K562 (cell line): Measurements from ENCODE around the gene MPRIP. TPM values are rescaled to one million over a fixed set of nuclear protein-coding genes. Genes with fewer than 3 reads are reported as not detected.

Experiments used
- ATAC-seq: fragments of 200-7000 bp; cut with Tn5 transposase; 3 replicates; pipeline ENCODE4 v1.9.1; 2020; ENCODE audit warnings: moderate library complexity
- BruUV-seq: library from RNA; stranded (reverse); fragments of 400-500 nt; replicated peaks from 2 replicates; lab custom pipeline; 2021; lab: Mats Ljungman, UMichigan
- CTCF ChIA-PET: fragments of 300-600 bp; formaldehyde crosslinking; extraction: SDS; loops from one replicate; lab custom pipeline; 2021; ENCODE audit warnings: low intra/inter-chr PET ratio; lab: Yijun Ruan, JAX
- POLR2A ChIA-PET: fragments of 300-600, 350-650 bp; sonication (Branson Sonifier 250); formaldehyde crosslinking; extraction: SDS; loops from one replicate; lab custom pipeline; 2021; ENCODE audit warnings: antibody characterized with exemption, inconsistent platforms; lab: Yijun Ruan, JAX
- DNase-seq, 4 experiments: peaks; one replicate each; pipeline versions ENCODE4 v3.0.0 to v3.0.0-alpha.2; 2011 to 2018; ENCODE audit warnings: low spot score in 3 of 4, mixed read lengths in 3 of 4; ENCODE audit errors: extremely low read depth in 1 of 4
- FAIRE-seq: peaks from 2 replicates; lab custom pipeline; 2011; peaks lifted over from hg19 to GRCh38; lab: Jason Lieb, UNC
- H2AFZ ChIP-seq: 2 replicates; pipeline ENCODE4 v1.6.0; 2011; ENCODE audit warnings: low read depth, low read length, control low read depth, inconsistent platforms
- H3K27ac ChIP-seq: fragments of 200-600 bp; 3 replicates; pipeline ENCODE4 v1.8.0; 2011; ENCODE audit warnings: low read depth, mild to moderate bottlenecking, control low read depth, inconsistent platforms, low read length, moderate library complexity, mixed read lengths; ENCODE audit errors: extremely low read depth
- H3K27me3 ChIP-seq, 2 experiments: fragments of 300-600 bp in 1 of 2; 2 replicates in 1 of 2; 3 replicates in 1 of 2; pipeline versions ENCODE4 v1.6.0 to v1.8.0; 2011; ENCODE audit warnings: inconsistent platforms in 2 of 2, low read length in 2 of 2, mild to moderate bottlenecking in 1 of 2, mixed read lengths in 1 of 2, moderate library complexity in 1 of 2; ENCODE audit not compliant: control insufficient read depth in 2 of 2, insufficient read depth in 2 of 2
- H3K36me3 ChIP-seq: fragments of 300-600 bp; 3 replicates; pipeline ENCODE4 v1.8.0; 2011; ENCODE audit warnings: mild to moderate bottlenecking, low read length, inconsistent platforms; ENCODE audit not compliant: control insufficient read depth, insufficient read depth
- H3K4me1 ChIP-seq, 2 experiments: fragments of 200-600 bp in 1 of 2; replicated peaks in 1 of 2; 2 replicates in 1 of 2; 3 replicates in 1 of 2; pipeline versions ENCODE4 v1.5.1 to v1.8.0; 2011; ENCODE audit warnings: inconsistent platforms in 2 of 2, low read length in 2 of 2, mild to moderate bottlenecking in 1 of 2, mixed read lengths in 1 of 2, moderate library complexity in 1 of 2; ENCODE audit not compliant: control insufficient read depth in 2 of 2, insufficient read depth in 2 of 2
- H3K4me2 ChIP-seq: 2 replicates; pipeline ENCODE4 v1.6.1; 2011; ENCODE audit warnings: low read length, control low read depth, inconsistent platforms, mixed read lengths; ENCODE audit not compliant: insufficient read depth
- H3K4me3 ChIP-seq: fragments of 200-600 bp; sonication (generic), shearing (Covaris generic); 2 replicates; pipeline ENCODE4 v1.5.1; 2016; ENCODE audit warnings: control low read depth, inconsistent platforms
- H3K79me2 ChIP-seq: fragments of 200-600 bp; 3 replicates; pipeline ENCODE4 v1.8.0; 2011; ENCODE audit warnings: low read length, inconsistent platforms; ENCODE audit not compliant: control insufficient read depth, insufficient read depth
- H3K9ac ChIP-seq, 2 experiments: 2 replicates each; pipeline versions ENCODE4 v1.6.0 to v1.6.1; 2011; ENCODE audit warnings: low read depth in 2 of 2, low read length in 2 of 2, control low read depth in 1 of 2, inconsistent platforms in 1 of 2, mild to moderate bottlenecking in 1 of 2, mixed read lengths in 1 of 2; ENCODE audit not compliant: insufficient read depth in 1 of 2
- H3K9me1 ChIP-seq: one replicate; pipeline ENCODE4 v1.6.0; 2011; ENCODE audit warnings: inconsistent platforms, mild to moderate bottlenecking, low read length, moderate library complexity; ENCODE audit not compliant: control insufficient read depth, insufficient read depth
- H3K9me3 ChIP-seq: replicated peaks from 2 replicates; pipeline ENCODE4 v1.5.1; 2011; ENCODE audit warnings: low read depth, low read length, inconsistent platforms; ENCODE audit not compliant: control insufficient read depth, insufficient read depth
- H4K20me1 ChIP-seq: replicated peaks from 2 replicates; pipeline ENCODE4 v1.6.1; 2011; ENCODE audit warnings: low read length, inconsistent platforms, mixed read lengths; ENCODE audit not compliant: control insufficient read depth, insufficient read depth
- HCFC1 ChIP-seq: IDR thresholded peaks from 2 replicates; pipeline ENCODE4 v1.6.1; 2012; ENCODE audit warnings: low read depth, low read length, improper control_type of control experiment
- KLF16 ChIP-seq: IDR thresholded peaks from 2 replicates; pipeline ENCODE4 v1.6.1; 2016; ENCODE audit warnings: antibody characterized with exemption
- MECOM ChIP-seq: fragments of 250-450 bp; sonication (Bioruptor Pico); IDR thresholded peaks from 2 replicates; pipeline ENCODE4 v1.8.0; 2022; ENCODE audit warnings: inconsistent platforms
- SMAD1 ChIP-seq: fragments of 150-350 bp; IDR thresholded peaks from 2 replicates; pipeline ENCODE4 v1.6.1; 2014; ENCODE audit warnings: low read length, low read depth; ENCODE audit not compliant: partially characterized antibody
- SREBF2 ChIP-seq: sonication (generic); formaldehyde crosslinking; IDR thresholded peaks from 2 replicates; pipeline ENCODE4 v1.4.0; 2020; ENCODE audit warnings: mild to moderate bottlenecking, missing genetic modification reagents
- ZC3H8 ChIP-seq: fragments of 450-650 bp; IDR thresholded peaks from 2 replicates; pipeline ENCODE4 v1.6.1; 2017
- ZNF75A ChIP-seq: fragments of 450-650 bp; formaldehyde crosslinking; IDR thresholded peaks from 2 replicates; pipeline ENCODE4 v1.4.0; 2020; ENCODE audit warnings: mild to moderate bottlenecking
- WGBS: fragments of 100-300 bp; shearing (Covaris generic); methylation state at CpG from one replicate; pipeline ENCODE4 v1.1.6; 2016; ENCODE audit warnings: low coverage, mixed read lengths; ENCODE audit not compliant: insufficient coverage; ENCODE audit errors: missing lambda C conversion rate; 5-methylcytosine and 5-hydroxymethylcytosine counted together
- in situ Hi-C: fragments of 300-500 bp; cut with MboI; formaldehyde crosslinking; loops from 4 replicates; pipeline ENCODE4 v1.15.0; 2018; ENCODE audit warnings: inconsistent platforms, mixed read lengths
- intact Hi-C: fragments of 100-400 bp; cut with micrococcal nuclease; formaldehyde crosslinking; loops from 2 replicates; pipeline ENCODE4 v1.14.2; 2022
- polyA plus RNA-seq, 8 experiments: library from polyadenylated mRNA; depleted of rRNA in 4 of 8; stranded (reverse) in 5 of 8; unstranded in 3 of 8; fragments of >200 nt; fragmentation: Nextera tagmentation in 2 of 8; fragmentation: Illumina TruSeq in 1 of 8; extraction: Ambion mirVana in 2 of 8; extraction: Trizol in 1 of 8; gene quantifications; 2 replicates each; pipeline versions ENCODE4 v1.2.1 to v1.2.3, GENCODE V29; 2011 to 2014; ENCODE audit warnings: inconsistent platforms in 1 of 8, missing spikeins in 1 of 8
- total RNA-seq, 7 experiments: library from RNA; depleted of rRNA in 6 of 7; stranded (reverse); fragments of >200 nt in 6 of 7; fragmentation: Illumina TruSeq in 2 of 7; extraction: Trizol in 2 of 7; gene quantifications; 2 replicates each; pipeline versions ENCODE4 v1.2.1 to v1.2.3, GENCODE V29; 2011 to 2021; ENCODE audit warnings: low replicate concordance in 1 of 7
- TF ChIP-seq, protein P1 (sequence below): sonication (generic); formaldehyde crosslinking; IDR thresholded peaks from 2 replicates; pipeline ENCODE4 v1.5.0; 2020; ENCODE audit warnings: missing genetic modification reagents

The MPRIP gene
- total and polyA plus RNA-seq, 9 of the 15 experiments (the other 6 are each of a cell fraction or from before 2014, with no cell fraction given): 10.0 to 72.6 (median 30.1) TPM

DNA sequence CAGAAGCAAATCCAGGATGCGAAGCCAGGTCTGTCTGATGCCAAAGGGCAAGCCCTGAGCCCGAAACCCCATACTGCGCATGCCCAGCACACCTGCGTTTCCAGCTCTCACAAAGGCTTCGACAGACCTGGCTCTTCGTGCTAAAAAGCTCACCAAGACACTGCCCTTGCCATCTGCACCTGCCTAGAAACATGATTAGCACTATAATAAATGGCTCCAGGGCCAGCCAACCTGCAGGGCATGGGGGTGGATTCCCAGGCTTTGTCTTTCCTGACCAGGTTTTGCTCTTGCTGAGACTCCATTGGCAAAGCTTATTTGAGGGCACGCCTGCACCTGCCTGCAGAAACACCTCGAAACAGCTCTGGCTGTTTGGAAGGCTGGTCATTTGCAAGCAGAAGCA, 178.3 kb downstream of the MPRIP start (continued):
- TF ChIP-seq HCFC1 (no peak), MECOM (CRISPR knock-in tag) (no peak), SREBF2 (CRISPR knock-in tag) (no peak), SMAD1 (no peak)
- TF ChIP-seq, protein P1, sequence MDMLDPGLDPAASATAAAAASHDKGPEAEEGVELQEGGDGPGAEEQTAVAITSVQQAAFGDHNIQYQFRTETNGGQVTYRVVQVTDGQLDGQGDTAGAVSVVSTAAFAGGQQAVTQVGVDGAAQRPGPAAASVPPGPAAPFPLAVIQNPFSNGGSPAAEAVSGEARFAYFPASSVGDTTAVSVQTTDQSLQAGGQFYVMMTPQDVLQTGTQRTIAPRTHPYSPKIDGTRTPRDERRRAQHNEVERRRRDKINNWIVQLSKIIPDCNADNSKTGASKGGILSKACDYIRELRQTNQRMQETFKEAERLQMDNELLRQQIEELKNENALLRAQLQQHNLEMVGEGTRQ (CRISPR knock-in tag): no peak
- TF ChIP-seq, all 486 proteins: peak for 0

DNA sequence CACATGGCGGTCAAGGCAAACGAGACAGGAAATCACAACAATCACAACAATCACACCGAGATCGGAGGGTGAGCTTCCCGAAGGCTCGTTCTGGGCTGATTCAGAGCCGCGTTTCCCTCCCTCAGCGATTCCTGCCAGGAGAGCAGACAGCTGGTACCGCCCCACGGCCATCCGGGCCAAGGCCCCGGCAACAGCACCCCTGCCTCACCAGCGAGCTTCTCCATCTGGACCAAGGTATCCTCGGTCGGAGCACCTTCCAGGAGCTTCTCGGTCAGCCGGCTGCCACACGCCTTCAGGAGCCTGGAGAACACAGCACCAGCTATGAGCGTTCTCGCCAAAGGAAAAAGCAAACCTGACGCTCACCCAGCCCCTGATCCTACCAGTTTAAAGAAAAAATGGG, 179.1 kb downstream of the MPRIP start:
- ATAC-seq (no peak), FAIRE-seq (no peak), DNase-seq (no peak)
- TF ChIP-seq ZNF75A (CRISPR knock-in tag) (no peak), ZC3H8 (no peak), KLF16 (no peak)
- no peaks in the 10 kb centered on the region for H3K9me1 ChIP-seq
- in situ Hi-C loops: no loop called here
- CTCF ChIA-PET: no interaction called here
- no peaks in the 10 kb centered on the region for H3K9me3 ChIP-seq
- H3K4me2 ChIP-seq: no peak overlapping the region
- peaks cover 86% of the 10 kb centered on the region; the same call in 2 of the 3 replicates for H3K36me3 ChIP-seq
- WGBS: 94% methylated on average over 9 of the region's 22 CpGs
- H3K27me3 ChIP-seq: no peaks in the 10 kb centered on the region
- H2AFZ ChIP-seq: no peak overlapping the region
- POLR2A ChIA-PET: interaction anchor here (0.6 kb wide), 1 partner anchor 9 kb away, joined by 5 read pairs; no protein-coding TSS in a partner anchor
- H4K20me1 ChIP-seq: no peaks in the 10 kb centered on the region; the same call in 1 of the 2 replicates
- intact Hi-C loops: no loop called here
- no peak overlapping the region for H3K4me3 ChIP-seq
- H3K27ac ChIP-seq: no peak overlapping the region
- no peak overlapping the region for H3K9ac ChIP-seq
- BruUV-seq: no TSS peak
- H3K79me2 ChIP-seq: no peaks in the 10 kb centered on the region
- no peaks in the 10 kb centered on the region; a peak in 2 of 5 replicates for H3K4me1 ChIP-seq
